Measurements from ENCODE around the gene SUPV3L1. TPM values are rescaled to one million over a fixed set of nuclear protein-coding genes. Genes with fewer than 3 reads are reported as not detected.

Gene SUPV3L1
- total RNA-seq, 2 experiments from 2014 or later = 78.1 to 78.7 TPM

DNA sequence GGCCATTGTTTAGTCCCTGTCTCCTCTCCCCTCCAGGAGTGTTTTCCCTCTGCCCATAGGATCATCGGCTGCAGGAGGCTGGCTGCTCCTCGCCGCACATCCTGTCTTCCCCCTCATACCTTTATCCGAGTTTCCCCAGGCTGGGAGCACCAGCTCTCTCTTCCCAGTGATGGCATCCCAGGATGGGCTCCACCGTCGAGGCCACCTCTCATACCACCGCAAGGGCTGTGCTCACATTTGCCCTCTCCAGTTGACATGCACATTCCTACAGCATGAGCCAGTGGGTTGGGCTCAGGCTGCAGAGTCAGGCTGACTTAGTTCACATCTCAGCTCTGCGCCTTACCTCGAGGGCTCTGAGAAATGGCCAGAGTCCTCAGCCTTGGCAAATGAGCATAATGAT is 52.2 kb downstream of the SUPV3L1 start:
- H3K27ac Mint-ChIP-seq = peak overlapping the region; percentile 92
- CTCF ChIA-PET = interaction anchor here (1.0 to 1.4 kb wide), 2 partner anchors 132 to 160 kb away, joined by 3 to 4 read pairs; no protein-coding TSS in a partner anchor
- no peaks in the 10 kb centered on the region for H3K27me3 ChIP-seq (ENCODE audit: control insufficient read depth in 1 of 2, insufficient read depth in 2 of 2, low read length in 2 of 2)
- TF ChIP-seq CTCF (IDR thresholded peaks at IDR 0.05) = no peak
- H3K27ac ChIP-seq (ENCODE audit: low read depth in 1 of 2, low read length in 2 of 2) = no peak overlapping the region
- H3K4me3 ChIP-seq (ENCODE audit: low read length) = no peak overlapping the region
- peaks cover 63% of the 10 kb centered on the region for H3K4me1 Mint-ChIP-seq (ENCODE audit: low read depth)
- ATAC-seq (ENCODE audit: poor library complexity) = no peak
- DNase-seq = no peak
- peaks cover 76% of the 10 kb centered on the region for H3K4me1 ChIP-seq (ENCODE audit: insufficient read depth, low read length)
- intact Hi-C loops (cut with DNase I, micrococcal nuclease) = loop anchor here in 1 of 2 experiments (10.0 kb wide), 1 partner anchor 133 kb away; no protein-coding TSS in a partner anchor
- POLR2A ChIA-PET = interaction anchor here (1.0 to 1.4 kb wide), 6 partner anchors 9 to 160 kb away, joined by 3 to 9 read pairs (median 4); no protein-coding TSS in a partner anchor
- H3K4me3 Mint-ChIP-seq = peak overlapping the region; percentile 77
- H3K9me3 ChIP-seq (ENCODE audit: control insufficient read depth in 1 of 2, insufficient read depth in 1 of 2, low read length in 2 of 2) = no peaks in the 10 kb centered on the region
- no peaks in the 10 kb centered on the region for H3K36me3 ChIP-seq (ENCODE audit: insufficient read depth, low read length)
- no peaks in the 10 kb centered on the region for H3K36me3 Mint-ChIP-seq (ENCODE audit: low read depth)
- no peaks in the 10 kb centered on the region for H3K9me3 Mint-ChIP-seq
- no peaks in the 10 kb centered on the region for H3K27me3 Mint-ChIP-seq

DNA sequence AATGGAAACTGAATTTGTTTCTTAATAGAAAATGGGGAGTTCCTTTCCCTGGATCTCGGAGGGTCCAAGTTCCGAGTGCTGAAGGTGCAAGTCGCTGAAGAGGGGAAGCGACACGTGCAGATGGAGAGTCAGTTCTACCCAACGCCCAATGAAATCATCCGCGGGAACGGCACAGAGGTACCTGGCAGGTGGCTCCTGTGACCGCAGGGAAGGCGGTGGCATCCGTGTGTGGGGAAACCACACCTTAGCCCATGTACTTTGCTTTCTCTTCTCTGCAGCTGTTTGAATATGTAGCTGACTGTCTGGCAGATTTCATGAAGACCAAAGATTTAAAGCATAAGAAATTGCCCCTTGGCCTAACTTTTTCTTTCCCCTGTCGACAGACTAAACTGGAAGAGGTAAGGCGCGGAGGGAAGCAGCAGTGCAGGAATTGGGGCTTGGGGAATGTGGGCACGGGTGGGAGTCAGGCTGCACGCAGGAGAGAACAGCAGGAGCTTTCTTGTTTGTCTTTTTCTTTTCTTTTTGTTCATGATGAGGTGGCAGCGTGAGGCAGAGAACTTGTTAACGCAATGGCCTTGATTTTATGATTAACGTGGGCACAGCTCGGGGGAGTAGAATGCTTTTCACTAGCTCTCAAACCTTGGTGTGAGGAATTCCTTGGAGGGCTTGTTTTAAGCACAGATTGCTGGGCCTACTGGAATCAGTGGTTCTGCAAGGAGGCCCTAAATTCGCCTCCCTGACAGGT is 52.9 kb downstream of the SUPV3L1 start:
- Mint-ChIP-seq H3K27me3 (no peaks in the 10 kb centered on the region), H3K27ac (peak overlapping the region; percentile 92), H3K36me3 (ENCODE audit: low read depth) (no peaks in the 10 kb centered on the region), H3K9me3 (no peaks in the 10 kb centered on the region), H3K4me1 (ENCODE audit: low read depth) (peaks cover 64% of the 10 kb centered on the region), H3K4me3 (peak overlapping the region; percentile 77)
- Histone ChIP-seq H3K27me3 (ENCODE audit: control insufficient read depth in 1 of 2, insufficient read depth in 2 of 2, low read length in 2 of 2) (no peaks in the 10 kb centered on the region), H3K36me3 (ENCODE audit: insufficient read depth, low read length) (no peaks in the 10 kb centered on the region), H3K4me1 (ENCODE audit: insufficient read depth, low read length) (peaks cover 75% of the 10 kb centered on the region), H3K4me3 (ENCODE audit: low read length) (peak overlapping the region; percentile 19), H3K27ac (ENCODE audit: low read depth in 1 of 2, low read length in 2 of 2) (peak overlapping the region; percentile 31 to 45), H3K9me3 (ENCODE audit: control insufficient read depth in 1 of 2, insufficient read depth in 1 of 2, low read length in 2 of 2) (no peaks in the 10 kb centered on the region)
- POLR2A ChIA-PET = interaction anchor here (0.7 to 1.4 kb wide), 8 partner anchors 10 to 160 kb away, joined by 3 to 9 read pairs (median 3); no protein-coding TSS in a partner anchor
- intact Hi-C loops (cut with DNase I, micrococcal nuclease) = loop anchor here in 1 of 2 experiments (10.0 kb wide), 1 partner anchor 132 kb away; no protein-coding TSS in a partner anchor
- peak in 13 of 14 experiments; percentile 24 to 80 (median 46) for DNase-seq
- CTCF ChIA-PET = interaction anchor here (0.8 to 1.4 kb wide), 4 partner anchors 10 to 175 kb away, joined by 3 to 4 read pairs (median 3); no protein-coding TSS in a partner anchor
- peak; percentile 82 for ATAC-seq (ENCODE audit: poor library complexity)
- TF ChIP-seq CTCF (IDR thresholded peaks at IDR 0.05) = no peak

- Histone ChIP-seq H3K9me3 (ENCODE audit: control insufficient read depth in 1 of 2, insufficient read depth in 1 of 2, low read length in 2 of 2) (no peaks in the 10 kb centered on the region), H3K36me3 (ENCODE audit: insufficient read depth, low read length) (no peaks in the 10 kb centered on the region), H3K4me1 (ENCODE audit: insufficient read depth, low read length) (peaks cover 65% of the 10 kb centered on the region), H3K4me3 (ENCODE audit: low read length) (no peak overlapping the region), H3K27ac (ENCODE audit: low read depth in 1 of 2, low read length in 2 of 2) (peak overlapping the region in 1 of 2 donors; percentile 24), H3K27me3 (ENCODE audit: control insufficient read depth in 1 of 2, insufficient read depth in 2 of 2, low read length in 2 of 2) (no peaks in the 10 kb centered on the region)
- no peak for TF ChIP-seq CTCF (IDR thresholded peaks at IDR 0.05)
- Mint-ChIP-seq H3K36me3 (ENCODE audit: low read depth) (no peaks in the 10 kb centered on the region), H3K27me3 (no peaks in the 10 kb centered on the region), H3K4me3 (no peak overlapping the region), H3K9me3 (no peaks in the 10 kb centered on the region), H3K27ac (peak overlapping the region; percentile 67), H3K4me1 (ENCODE audit: low read depth) (peaks cover 49% of the 10 kb centered on the region)
- POLR2A ChIA-PET = interaction anchor here (1.4 kb wide), 1 partner anchor 174 kb away, joined by 3 read pairs; no protein-coding TSS in a partner anchor
- ATAC-seq (ENCODE audit: poor library complexity) (no peak), DNase-seq (no peak)
- intact Hi-C loops (cut with DNase I, micrococcal nuclease) = loop anchor here in 1 of 2 experiments (10.0 kb wide), 1 partner anchor 130 kb away; no protein-coding TSS in a partner anchor
- CTCF ChIA-PET = no interaction called here
These were observed 54.4 kb downstream of the SUPV3L1 start for GRCh38 chr10:69234447-69234846.

All from CD4-positive, alpha-beta T cell (primary cell).